LNCaP clone FGC (cell line): ENCODE results near the gene SRGAP3.

ENCODE experiments used
- DNase-seq: peaks from one replicate; pipeline ENCODE4 v3.0.0-alpha.2; 2011; ENCODE audit warnings: low read depth
- H3K4me3 ChIP-seq: 2 replicates; pipeline ENCODE4 v1.5.1; 2011; ENCODE audit warnings: mild to moderate bottlenecking, low read depth, low read length, control low read depth
- TF ChIP-seq, protein P1 (sequence below): IDR thresholded peaks from 2 replicates; pipeline ENCODE4 v1.5.1; 2012; ENCODE audit warnings: mild to moderate bottlenecking; ENCODE audit not compliant: control insufficient read depth, insufficient read depth; ENCODE audit errors: extremely low read depth

Gene SRGAP3

DNA sequence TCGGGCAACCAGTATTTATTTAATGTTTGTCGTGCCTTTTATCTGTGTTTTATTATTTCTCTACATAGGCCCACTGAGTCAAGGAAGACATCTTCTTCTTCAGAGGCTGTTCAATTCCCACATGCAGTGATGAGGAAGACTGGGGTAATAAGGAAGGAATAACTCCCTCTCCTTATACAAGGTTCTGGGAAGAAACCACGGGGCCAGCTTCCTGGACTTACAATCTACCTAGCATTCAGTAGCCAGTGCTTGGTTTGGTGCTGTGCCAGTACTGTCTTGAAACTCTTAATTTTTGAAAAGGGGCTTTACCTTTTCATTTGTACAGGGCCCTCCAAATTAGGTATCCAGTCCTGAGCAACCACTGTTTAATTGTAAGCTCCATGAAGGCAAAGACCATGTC, 51.2 kb downstream of the SRGAP3 start:
- TF ChIP-seq, protein P1, sequence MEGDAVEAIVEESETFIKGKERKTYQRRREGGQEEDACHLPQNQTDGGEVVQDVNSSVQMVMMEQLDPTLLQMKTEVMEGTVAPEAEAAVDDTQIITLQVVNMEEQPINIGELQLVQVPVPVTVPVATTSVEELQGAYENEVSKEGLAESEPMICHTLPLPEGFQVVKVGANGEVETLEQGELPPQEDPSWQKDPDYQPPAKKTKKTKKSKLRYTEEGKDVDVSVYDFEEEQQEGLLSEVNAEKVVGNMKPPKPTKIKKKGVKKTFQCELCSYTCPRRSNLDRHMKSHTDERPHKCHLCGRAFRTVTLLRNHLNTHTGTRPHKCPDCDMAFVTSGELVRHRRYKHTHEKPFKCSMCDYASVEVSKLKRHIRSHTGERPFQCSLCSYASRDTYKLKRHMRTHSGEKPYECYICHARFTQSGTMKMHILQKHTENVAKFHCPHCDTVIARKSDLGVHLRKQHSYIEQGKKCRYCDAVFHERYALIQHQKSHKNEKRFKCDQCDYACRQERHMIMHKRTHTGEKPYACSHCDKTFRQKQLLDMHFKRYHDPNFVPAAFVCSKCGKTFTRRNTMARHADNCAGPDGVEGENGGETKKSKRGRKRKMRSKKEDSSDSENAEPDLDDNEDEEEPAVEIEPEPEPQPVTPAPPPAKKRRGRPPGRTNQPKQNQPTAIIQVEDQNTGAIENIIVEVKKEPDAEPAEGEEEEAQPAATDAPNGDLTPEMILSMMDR, result no peak
- DNase-seq, result no peak
- no peak overlapping the region for H3K4me3 ChIP-seq

DNA sequence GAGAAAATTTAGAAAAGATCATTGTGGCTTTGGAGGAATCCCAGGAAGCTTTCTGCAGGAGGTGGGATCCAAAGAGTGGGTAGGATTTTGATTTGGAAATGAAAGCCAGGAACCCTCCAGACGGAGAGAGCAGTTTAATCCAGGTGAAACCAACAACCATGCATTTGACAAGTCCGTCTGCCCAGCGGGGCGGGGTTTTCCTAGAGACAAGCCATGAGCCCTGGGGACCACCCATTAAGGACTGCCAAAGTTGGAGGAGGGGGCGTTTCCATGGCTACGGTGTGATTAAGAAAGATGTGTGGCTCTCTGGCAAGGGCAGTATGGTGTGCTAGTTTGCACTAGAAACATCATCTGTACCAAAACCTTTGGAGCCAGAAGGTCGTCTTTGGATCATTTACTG, 53.4 kb downstream of the SRGAP3 start:
- H3K4me3 ChIP-seq, result no peak overlapping the region
- DNase-seq, result no peak
- TF ChIP-seq, protein P1, result no peak

DNA sequence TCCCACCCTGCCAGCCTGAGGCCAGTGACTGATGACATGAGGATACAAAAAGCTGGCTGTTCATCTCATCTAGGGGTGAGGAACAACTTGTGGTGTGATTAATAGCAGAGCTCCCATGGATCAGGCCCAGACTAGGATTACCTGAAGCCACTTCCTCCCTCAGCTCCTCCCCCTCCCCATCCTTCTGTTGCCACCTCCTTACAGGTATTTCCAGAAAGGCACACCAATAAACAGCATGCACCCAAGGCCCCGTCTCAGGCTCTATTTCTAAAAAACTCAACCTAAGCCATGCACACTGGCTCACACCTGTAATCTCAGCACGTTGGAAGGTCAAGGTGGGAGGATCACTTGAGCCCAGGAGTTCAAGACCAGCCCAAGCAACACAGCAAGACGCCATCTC, 54.1 kb downstream of the SRGAP3 start:
- TF ChIP-seq, protein P1, result no peak
- peak; percentile 67 for DNase-seq
- no peak overlapping the region for H3K4me3 ChIP-seq

DNA sequence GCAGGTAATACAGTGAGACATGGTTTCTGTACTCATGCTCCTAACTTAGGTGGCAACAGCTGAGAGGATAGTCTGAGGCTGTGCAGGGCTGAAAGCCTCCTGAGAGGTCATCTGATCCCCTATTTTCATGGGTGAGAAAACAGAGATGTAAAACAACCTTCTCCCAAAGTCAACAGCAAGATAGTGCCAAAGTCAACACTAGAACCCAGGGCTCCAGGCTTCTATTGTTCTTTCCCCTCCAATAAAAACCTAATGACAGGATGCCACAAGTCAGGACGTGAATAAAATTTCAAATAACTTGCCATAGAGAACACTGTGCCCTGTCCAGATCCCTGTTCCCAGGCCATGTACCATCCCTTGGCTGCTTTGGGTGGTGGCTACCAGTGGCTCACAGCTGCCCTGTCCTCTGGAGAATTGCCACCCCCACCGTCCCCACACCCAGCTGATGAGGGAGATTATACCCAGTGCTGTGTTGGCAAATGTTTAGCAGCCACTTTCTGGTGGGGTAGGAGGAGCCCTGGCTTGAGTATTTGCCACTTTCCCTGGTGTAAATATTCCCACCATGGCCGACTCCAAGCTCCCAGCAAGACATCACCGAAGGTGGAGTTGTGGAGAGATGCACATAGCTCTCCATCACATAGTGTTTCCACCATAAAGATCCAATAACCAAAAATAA, 54.8 kb downstream of the SRGAP3 start:
- H3K4me3 ChIP-seq, result no peak overlapping the region
- TF ChIP-seq, protein P1, result no peak
- peak; percentile 100 for DNase-seq

DNA sequence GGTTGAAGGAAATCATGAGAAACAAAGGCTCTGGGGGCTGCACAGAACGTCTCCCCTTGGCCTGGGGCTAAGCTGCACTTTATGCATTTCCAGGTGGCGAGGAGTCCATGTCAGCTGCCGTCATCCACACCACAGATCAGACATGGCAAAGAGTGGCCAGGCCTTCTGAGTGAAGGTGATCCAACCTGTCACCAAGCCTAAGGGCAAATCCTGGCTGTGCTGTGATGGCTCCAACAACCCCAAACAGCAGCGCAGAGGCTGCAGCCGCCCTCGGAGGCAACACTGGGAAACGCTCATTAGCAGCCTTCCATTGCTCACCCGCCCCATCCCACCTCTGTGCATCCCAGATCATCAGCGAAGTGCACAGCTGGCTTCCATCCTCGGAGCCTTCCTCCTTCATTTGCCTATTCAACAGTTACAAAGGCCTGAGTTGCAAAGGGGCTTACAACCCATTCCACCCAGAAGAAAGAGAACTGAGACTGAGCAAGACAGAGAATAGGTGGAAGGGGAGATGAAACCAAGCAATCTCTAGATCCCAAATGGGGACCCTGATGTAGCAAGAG, 55.7 kb downstream of the SRGAP3 start:
- H3K4me3 ChIP-seq, result no peak overlapping the region
- no peak for DNase-seq
- TF ChIP-seq, protein P1, result no peak

DNA sequence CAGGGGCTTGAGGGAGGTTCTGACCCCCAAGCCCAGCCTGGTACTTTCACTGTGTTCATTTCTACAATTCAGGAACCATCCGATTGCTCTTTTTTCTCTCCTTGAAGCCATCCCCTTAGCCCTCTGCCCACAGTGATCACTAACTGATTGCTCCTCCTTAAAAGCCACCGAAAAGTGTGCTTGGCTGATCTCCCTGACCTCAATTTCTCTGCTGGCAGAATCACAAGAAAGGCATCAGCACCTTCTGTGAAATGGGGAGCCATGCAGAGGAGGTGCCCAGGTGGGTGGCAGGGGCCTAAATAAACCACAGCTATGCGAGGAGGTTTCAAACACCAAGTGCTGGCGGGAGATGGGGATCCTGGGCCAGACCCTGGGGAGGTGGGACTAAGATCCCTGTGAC, 56.2 kb downstream of the SRGAP3 start:
- no peak overlapping the region for H3K4me3 ChIP-seq
- no peak for DNase-seq
- TF ChIP-seq, protein P1, result no peak

DNA sequence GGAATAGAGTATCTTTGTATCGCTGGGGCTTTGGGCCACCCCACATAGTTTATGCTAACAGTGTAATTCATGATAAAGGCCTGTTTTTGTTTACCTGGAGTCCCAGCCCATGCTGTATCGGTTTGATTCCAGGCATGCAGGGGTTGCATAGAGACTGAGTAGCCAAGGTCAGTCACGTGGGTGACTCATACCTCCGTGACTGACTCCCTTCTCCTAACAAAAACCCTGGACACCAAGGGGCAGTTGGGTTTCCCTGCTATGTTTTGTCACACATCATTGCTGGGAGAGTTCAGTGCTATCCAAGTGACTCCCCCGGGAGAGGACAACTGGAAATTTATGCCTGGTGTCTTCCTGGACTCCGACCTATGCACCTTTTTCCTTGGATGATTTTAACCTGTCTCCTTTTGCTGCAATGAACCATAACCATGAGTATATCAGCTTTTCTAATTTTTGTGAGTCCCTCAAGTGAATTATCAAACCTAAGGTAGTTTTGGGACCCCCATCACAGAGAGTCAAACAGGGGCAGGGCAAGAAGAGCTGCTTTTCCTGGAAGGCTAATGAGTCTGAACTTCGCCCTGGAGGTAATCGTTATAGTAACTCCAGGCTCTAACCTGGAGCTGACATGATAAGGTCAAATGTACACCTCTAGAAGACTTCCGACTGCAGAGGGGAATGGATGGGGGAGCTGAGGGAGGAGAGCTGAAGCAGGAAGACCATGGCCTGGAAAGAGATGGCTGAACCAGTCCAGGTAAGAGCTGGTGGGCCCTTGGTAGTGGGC, 57.0 kb downstream of the SRGAP3 start:
- DNase-seq, result no peak
- TF ChIP-seq, protein P1, result no peak
- H3K4me3 ChIP-seq, result no peak overlapping the region
